Glomerular endothelial cell (primary cell): ENCODE measurements around the gene RASA3. TPM values are rescaled to one million over a fixed set of nuclear protein-coding genes. Genes with fewer than 3 reads are reported as not detected.
"Not testable (repeated sequence)": the region's sequence is repeated elsewhere in the genome, so short reads cannot be mapped to it uniquely, and the experiment has no call there.

Source experiments
- DNase-seq: peaks from one replicate; pipeline ENCODE4 v3.0.0-alpha.2; 2011; ENCODE audit warnings: low read depth, low spot score; ENCODE audit errors: extremely low read depth
- total RNA-seq: library from RNA; depleted of rRNA; stranded (reverse); fragments of >200 nt; gene quantifications from 2 replicates; pipeline ENCODE4 v1.2.3, GENCODE V29; 2015

Gene RASA3
- total RNA-seq, 1 donor from 2014 or later = 73.2 TPM

DNA sequence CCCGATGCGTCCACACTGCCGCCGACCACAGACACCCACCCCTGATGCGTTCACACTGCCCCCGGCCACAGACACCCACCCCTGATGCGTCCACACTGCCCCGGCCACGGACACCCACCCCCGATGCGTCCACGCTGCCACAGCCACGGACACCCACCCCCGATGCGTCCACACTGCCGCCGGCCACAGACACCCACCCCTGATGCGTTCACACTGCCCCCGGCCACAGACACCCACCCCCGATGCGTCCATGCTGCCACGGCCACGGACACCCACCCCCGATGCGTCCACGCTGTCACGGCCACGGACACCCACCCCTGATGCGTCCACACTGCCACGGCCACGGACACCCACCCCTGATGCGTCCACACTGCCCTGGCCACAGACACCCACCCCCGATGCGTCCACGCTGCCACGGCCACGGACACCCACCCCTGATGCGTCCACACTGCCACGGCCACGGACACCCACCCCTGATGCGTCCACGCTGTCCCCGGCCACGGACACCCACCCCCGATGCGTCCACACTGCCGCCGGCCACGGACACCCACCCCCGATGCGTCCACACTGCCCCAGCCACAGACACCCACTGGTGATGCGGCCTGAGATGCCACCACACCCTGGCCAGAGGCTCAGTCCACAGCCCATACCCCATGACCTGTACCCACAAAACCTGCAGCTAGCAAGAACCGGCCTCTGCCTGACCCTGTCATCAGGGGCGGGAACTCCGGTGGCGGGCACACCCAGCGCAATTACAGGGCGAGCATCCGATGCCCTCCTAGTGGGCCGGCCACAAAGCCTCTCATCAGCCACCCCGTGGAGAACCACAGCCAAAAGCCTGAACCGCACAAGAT, 28.4 kb downstream of the RASA3 start:
- DNase-seq = no peak

DNA sequence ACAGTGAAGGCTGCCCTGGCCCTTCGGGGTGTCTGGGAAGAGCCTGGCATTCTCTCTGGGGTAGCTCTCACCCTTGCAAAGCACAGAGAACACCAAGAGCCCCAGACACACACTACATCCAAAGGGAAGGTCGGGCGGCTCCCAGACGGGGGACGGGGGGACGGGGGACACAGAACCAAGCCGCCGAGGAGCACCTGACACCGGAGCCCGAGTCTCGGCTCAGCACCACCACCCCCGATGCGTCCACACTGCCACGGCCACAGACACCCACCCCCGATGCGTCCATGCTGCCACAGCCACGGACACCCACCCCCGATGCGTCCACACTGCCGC, 29.2 kb downstream of the RASA3 start:
- not testable (repeated sequence) for DNase-seq

DNA sequence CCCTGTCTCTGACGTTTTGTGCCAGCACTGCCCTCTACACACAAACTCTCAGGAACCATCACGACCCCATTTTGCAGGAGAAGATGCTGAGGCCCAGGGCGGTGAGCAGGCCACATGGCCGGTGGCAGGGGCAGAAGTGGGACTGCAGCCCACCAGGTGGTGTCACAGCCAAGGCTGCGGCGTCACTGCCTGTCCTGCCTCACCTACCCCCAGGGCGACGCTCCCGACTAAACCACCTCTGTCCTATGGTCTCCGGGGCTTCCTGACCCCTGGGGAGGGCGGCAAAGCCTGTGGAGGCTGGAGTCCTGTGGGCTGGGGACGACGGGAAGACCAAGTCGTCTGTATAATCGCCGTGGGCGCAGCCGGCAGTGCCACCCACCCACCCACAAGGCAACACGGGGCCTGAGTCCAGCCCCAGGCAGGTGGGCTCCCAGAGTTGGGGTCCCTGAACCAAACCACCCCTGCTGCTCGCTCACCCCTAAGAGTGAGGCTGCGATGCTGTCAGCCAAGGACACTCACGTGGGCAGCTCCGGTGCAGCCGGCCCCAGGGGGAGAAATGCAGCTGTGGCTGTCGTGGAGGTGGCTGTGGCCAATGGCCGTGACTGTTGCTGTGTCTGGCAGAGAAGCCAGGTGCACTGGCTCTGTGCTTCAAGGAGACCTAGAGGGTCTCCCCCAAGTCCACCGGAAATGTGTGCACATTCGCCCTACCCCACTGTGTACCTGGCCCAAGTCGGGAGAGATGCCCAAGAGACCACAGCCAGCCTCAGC, 29.7 kb downstream of the RASA3 start:
- DNase-seq = no peak

DNA sequence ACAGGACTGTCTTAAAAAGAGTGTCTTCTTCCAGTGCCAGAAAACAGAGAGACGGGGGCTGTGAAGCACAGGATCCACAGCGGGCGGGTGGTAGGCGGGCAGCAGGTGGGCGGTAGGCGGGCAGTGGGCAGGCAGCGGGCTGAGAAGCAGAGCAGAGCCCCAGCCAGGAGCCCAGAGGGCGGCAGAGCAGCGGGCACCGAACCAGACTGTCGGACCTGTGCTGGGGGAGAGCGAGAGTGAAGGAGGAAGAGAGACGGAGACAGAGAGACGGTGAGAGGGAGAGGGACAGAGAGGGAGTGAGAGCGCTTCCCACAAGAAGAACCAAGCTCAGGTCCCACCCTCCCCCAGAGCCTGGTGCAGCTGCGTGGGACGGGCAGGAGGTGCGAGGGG, 30.3 kb downstream of the RASA3 start:
- DNase-seq = no peak

DNA sequence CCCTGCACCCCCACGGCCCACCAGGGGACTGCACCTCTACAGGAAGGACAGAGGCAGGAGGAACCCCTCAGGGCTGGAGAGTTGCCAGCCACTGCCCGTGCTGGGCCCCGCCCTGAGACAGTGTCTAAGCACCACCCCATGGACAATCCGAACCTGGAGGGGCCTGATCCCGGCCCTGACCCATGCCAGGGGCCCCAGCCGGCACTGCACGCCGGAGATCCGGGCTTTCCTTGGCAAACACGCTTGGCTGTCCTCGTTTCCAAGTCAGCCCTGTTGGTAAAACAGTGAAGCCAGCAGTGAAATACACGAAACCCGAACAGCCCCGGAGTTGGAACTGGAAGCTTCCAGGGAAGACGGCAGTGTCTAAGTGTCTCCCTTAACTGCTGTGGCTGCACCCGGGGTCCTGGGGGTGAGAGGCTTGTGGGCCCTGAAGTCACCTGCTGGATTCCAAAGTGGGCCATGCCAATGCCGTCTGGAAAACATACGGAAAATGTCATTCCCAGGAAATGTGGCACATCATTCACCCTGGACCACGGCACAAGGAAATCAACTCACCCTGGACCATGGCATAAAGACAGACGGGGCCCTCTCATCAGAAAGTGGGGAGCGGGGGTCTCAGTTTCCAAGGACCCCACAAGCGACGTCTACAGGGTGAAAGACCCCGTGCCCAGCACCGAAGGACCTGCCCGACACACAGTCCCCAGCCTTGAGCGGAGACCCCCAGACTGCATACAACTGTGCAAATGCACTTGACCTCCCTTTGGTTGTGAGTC, 30.9 kb downstream of the RASA3 start:
- DNase-seq = no peak

DNA sequence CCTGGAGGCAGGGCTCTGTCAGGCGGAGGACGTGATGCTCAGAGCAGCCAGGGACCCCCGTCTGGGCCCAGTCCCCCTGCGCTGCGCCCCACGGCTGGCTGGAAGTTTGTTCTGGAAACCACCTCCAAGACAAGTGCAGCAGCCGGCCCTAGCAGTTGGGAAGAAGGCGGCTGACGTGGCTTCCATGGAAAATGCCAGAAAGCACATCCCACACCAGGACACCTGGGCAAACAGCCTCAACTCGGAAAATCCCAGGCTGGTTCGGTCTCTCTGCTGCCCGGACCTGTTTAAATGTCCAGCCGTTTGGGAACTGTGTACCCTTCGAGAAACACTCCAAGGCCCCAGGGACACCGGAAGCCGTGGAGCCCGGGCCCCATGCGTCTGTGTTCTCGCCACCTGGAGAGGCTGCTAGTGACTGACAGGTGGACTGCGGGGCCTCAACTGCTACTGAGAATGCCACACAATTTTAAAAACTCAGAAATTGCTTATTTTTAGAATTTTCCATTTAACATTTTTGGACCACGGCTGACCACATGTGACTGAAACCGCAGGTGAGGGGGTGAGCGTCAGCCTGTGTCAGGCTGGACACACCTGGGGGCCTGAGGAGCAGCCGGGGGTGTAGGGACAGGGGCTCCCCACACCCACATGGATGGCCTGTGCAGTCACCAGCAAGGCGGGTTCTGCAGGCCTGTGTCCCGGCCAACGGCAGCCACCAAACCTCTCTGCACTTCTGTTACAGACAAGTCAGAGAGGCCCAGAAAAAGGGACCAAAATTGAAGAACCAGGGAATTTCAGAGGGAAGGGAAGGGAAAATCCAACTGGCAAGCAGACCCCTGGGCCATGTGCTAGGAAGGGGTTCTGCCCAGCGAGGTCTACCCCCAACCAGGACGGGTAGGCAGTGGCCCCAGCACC, 31.7 kb downstream of the RASA3 start:
- DNase-seq = no peak

DNA sequence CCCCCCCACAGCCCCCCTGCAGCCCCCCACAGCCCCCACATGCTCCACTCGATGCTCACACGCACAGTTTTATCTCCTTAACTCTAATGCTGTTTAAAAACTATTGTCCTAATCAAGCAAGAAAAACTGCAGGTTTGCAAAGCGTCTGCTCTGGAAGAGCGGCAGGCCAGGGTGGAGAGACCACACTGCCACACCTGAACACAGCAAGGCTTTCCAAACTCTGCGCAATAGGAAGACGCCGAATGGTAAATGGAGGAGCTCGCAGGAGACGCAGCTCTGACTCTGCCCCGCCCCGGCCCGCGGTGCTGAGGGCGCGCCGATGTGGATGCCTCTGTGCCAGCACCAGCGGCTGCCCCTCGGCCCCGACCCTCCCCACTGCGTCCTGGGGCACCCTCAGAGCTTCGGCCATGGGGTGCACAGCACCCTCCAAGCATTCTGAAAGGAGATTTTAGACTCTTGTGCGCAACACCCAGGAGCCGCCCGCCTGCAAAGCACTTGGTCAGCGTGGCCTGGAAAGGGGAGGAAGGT, 32.4 kb downstream of the RASA3 start:
- no peak for DNase-seq

DNA sequence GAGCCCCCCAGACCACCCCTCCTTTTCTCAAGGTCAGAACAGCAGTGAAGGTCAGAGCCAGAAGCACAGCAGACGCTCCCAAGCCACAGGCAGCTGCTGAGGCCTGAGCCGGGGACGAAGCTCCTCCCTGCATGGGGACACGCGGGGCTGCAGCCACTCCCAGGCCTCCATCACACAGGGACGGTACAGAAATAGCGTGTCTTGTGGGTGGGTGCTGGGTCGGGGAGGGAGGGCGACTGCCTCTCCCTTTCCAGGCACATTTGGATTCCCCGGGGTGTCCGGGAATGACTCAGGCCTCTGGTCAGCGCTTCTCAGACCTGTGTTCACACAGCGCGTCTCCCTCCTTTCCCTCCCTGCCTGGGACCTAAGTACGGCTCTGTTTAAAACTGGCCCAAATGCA, 33.2 kb downstream of the RASA3 start:
- no peak for DNase-seq

DNA sequence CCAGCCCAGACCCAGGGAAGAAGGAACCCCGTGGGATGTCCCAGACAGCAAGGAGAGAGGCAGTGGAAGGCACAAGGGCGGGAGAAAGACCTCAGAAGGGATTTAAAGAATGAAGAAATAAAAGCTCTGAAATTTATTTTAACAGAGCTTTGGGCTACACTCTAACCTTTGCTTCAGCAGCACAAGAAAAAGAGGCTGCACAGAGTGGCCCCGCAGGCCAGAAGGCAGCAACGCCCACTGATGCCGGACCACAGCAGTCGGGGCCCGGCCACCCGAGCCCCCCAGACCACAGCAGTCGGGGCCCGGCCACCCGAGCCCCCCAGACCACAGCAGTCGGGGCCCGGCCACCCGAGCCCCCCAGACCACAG, 33.8 kb downstream of the RASA3 start:
- DNase-seq = not testable (repeated sequence)

DNA sequence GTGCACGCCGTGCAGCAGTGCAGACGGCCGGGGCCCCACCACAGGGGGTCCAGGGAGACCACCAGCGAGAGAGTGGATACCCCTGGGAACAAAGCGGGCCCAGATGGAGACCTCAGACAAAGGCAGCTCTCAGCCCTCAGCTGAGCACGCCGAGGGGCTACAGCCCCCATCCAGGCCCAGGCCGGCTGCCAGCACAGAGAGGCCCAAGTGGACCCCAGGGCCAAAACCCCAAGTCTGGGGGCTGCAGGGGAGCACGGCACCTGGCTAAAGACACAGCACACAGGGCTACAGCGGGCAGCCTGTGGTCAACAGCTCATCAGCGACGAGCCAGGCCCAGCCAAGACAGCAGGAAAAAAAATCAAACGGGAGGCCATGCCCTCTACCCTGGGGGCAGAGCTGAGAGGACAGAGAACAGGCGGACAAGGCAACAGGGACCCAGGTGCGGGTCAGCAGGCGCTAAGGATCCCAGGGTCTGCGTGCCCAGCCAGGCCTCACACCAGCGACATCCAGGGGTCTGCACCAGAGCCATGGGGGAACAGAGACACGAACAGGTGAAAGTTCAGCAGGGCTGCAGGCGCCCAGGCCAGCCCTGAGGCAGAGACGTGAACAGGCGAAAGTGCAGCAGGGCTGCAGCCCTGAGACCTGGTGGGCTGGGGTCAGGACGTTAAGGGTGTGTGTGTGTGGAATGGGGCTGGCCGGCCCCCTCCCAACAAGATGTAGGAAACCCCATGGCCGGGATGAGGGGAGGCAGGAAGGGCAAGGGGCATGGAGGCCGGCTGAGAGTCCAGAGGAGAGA, 34.3 kb downstream of the RASA3 start:
- no peak for DNase-seq

DNA sequence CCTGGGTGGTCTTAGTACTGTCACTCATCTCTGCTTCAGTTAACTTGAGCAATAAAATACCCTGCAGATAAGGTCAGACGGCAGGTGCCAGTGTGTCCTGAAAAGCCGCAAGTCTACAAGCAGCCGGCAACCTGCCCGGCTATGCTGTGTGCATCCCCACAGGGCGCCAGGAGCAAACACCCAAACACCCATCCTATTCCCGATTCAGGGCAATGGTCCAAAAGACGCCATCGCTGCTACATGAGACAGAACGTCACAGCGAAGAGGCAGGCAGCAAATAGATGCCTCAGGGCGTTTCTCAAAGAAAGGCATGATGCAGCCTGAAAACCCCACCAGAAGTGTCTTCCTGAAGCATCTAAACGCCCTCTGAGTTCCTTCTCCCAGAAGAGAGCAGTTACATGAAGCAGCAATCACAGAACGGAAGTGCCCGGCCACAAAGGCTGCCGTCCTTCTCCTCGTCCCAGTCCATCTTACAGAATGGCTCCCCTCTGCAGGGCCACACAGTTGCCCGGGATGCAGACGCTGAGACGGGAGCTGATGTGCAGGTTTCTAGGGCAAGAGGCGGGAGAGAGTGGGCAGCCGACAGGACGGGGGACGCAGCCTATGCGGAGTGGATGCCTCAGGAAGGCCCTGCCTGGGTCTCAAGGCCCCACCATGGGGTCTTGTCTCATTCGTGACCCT, 35.1 kb downstream of the RASA3 start:
- DNase-seq = no peak

DNA sequence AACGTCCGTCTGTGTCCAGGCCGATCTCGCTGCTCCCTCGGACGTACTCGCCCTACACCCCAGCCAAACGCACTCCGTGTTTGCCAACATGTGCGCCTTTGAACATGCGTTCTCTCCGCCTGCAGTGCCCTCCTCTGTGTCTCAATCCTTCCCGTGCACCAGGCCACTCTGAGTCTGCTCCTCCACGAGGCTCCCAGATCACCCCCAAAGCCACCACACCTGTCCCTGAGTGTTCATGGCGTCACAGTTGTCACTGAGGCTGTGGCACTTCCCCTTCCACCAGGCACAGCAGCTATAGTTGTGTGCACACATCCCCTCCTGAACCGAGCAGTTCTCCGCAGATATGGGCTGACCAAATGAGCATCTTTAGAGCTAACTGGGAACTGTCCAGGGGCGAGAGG, 35.6 kb downstream of the RASA3 start:
- DNase-seq = no peak

DNA sequence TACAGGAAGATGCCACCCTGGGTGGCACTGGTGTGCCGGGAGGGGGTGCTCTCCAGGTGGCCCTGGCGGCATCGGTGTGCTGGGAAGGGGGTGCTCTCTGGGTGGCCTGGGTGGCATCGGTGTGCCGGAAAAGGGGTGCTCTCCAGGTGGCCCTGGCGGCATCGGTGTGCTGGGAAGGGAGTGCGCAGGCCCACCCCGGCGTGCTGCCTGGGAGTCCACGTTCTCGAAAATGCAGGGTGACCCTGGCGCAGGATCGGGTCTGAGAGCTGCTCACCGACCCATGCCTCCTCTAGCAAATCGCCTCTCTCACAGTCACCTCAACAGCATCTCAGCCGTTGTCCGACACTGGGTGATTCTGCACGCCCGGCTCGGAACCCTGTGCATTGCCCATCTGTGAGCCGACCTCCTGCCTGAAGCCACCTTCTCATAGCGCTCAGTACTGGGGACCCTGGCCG, 36.4 kb downstream of the RASA3 start:
- no peak for DNase-seq

DNA sequence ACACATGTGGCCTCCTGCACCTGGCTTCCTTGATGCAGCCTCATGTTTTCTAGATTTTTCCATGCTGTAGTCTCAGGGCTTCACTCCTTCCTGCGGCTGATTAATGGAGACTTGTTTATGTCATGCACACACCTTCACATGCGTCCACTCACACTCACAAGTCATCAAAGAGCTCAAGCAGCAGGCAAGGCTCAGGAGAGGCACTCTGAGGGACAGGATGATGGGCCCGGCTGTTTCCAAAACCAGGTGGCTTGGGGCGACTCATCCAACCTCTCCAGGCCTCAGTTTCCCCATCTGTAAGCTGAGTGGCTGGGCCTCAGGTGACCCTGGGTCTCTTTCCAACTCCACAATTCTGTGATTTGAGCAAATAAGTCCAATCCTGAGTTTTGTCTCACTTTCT, 36.9 kb downstream of the RASA3 start:
- no peak for DNase-seq

DNA sequence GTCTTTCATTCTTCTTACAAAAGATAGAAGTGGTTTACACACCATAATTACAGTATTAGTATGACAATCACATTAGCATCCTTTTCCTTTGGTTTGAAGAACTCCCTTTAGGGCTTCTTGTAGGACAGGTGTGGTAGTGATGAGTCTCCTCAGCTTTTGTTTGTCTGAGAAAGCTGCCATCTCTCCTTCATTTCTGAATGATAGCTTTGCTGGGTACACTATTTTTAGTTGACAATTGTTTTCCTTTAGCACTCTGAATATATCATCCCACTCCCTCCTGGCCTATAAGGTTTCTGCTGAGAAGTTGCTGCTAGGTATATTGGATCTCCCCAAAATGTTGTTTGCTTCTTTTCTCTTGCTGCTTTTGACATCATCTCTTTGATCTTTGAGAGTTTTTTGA, 39.3 kb downstream of the RASA3 start:
- DNase-seq = no peak

DNA sequence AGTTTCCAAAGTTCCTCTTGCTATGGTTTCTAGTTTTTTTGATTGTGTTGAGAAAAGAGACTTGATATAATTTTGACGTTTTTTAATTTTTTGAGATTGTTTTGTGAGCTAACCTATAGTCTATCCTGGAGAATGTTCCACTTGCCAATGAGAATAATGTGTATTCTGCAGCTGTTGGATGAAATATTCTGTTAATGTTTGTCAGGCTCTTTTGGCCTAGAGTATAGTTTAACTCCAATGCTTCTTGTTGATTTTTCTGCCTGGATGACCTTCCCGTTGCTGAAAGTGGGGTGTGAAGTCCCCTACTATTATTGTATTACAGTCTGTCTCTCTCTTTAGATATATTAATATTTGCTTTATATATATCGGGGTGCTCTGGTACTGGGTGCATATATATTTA, 40.0 kb downstream of the RASA3 start:
- no peak for DNase-seq

DNA sequence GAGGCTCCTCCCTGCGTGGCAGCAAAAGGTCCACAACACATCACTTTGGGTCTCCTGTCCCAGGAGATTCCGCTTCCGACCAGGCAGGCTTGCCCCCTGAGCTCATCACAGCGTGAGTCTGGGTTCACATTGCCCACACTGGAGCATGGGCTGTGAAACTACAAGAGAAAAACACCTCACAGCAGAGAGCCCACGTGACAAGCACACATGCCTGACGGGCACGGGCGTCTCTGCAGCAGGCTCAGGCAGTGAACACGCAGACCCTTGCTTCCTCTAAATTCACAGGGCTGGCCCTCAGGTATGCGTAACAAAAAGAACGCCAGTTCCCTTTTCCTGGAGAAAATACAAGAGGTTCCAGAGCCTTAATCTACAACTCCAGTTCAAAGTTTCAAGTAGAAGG, 41.9 kb downstream of the RASA3 start:
- DNase-seq = no peak

DNA sequence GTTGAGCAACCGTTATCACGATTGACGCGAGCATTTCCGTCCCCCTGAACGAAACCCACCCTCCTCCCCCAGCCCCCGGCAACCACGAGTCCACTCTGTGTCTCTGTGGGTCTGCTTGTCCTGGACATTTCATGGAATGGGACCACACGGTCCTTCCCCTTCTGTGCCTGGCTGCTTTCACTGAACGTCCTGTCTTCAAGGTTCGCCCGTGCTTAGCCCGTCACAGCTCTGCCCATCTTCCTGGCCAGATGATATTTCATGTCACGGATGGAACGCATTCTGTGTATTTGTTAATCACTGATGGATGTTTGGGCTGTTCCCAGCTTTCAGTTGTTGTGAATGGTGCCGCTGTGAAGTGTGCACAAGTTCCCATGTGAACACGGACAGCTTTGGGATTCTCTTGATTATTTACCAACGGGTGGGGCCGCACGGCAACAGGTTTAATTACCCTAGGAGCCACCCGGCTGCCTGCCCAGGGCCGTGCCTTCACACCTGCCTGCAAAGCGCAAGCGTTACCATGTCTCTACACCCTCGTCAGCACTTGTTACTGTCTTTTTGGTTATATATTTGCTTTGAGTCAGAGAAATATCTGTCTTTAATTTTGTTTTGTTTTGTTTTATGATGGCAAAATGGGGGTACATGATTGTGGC, 42.5 kb downstream of the RASA3 start:
- DNase-seq = no peak
